ENCODE measurements around the gene SLC22A23. TPM values are rescaled to one million over a fixed set of nuclear protein-coding genes. Genes with fewer than 3 reads are reported as not detected.

The SLC22A23 gene
- total RNA-seq, 2 donors from 2014 or later, result 11.1 to 13.3 TPM

GRCh38 chr6:3260296-3260695 is 196.6 kb downstream of the SLC22A23 start:
- TF ChIP-seq, protein P1, sequence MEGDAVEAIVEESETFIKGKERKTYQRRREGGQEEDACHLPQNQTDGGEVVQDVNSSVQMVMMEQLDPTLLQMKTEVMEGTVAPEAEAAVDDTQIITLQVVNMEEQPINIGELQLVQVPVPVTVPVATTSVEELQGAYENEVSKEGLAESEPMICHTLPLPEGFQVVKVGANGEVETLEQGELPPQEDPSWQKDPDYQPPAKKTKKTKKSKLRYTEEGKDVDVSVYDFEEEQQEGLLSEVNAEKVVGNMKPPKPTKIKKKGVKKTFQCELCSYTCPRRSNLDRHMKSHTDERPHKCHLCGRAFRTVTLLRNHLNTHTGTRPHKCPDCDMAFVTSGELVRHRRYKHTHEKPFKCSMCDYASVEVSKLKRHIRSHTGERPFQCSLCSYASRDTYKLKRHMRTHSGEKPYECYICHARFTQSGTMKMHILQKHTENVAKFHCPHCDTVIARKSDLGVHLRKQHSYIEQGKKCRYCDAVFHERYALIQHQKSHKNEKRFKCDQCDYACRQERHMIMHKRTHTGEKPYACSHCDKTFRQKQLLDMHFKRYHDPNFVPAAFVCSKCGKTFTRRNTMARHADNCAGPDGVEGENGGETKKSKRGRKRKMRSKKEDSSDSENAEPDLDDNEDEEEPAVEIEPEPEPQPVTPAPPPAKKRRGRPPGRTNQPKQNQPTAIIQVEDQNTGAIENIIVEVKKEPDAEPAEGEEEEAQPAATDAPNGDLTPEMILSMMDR (conservative IDR thresholded peaks at IDR 0.05), result no peak
- Histone ChIP-seq H3K9ac (ENCODE audit: extremely low read depth, low read length, poor library complexity, severe bottlenecking) (no peak overlapping the region), H3K9me3 (ENCODE audit: control insufficient read depth, low read length) (no peaks in the 10 kb centered on the region), H3K27ac (ENCODE audit: low read depth, low read length) (no peak overlapping the region), H3K4me1 (ENCODE audit: control insufficient read depth, insufficient read depth, low read length) (no peaks in the 10 kb centered on the region), H3K4me3 (ENCODE audit: low read length) (no peak overlapping the region), H3K27me3 (ENCODE audit: control insufficient read depth, insufficient read depth, low read length, poor library complexity, severe bottlenecking) (peaks cover 14% of the 10 kb centered on the region), H3K36me3 (ENCODE audit: control insufficient read depth, insufficient read depth, low read length) (no peaks in the 10 kb centered on the region)
- H3K4me1 Mint-ChIP-seq, result peaks cover 13% of the 10 kb centered on the region
- DNase-seq, result no peak
- H3K36me3 Mint-ChIP-seq (ENCODE audit: low read depth), result peaks cover 7% of the 10 kb centered on the region
- no peaks in the 10 kb centered on the region for H3K9me3 Mint-ChIP-seq
- H3K27ac Mint-ChIP-seq, result no peak overlapping the region
- peaks cover 31% of the 10 kb centered on the region for H3K27me3 Mint-ChIP-seq (ENCODE audit: insufficient read depth)
- 81 to 84% methylated on average over 13 to 14 of the region's 14 CpGs for WGBS, 2 experiments (ENCODE audit: insufficient coverage in 1 of 2, insufficient read length in 1 of 2)
- H3K4me3 Mint-ChIP-seq, result peak overlapping the region; percentile 90

- H3K4me1 ChIP-seq (ENCODE audit: control insufficient read depth, insufficient read depth, low read length), result no peaks in the 10 kb centered on the region
- Mint-ChIP-seq H3K36me3 (ENCODE audit: low read depth) (peaks cover 2% of the 10 kb centered on the region), H3K27ac (peak overlapping the region; percentile 85), H3K9me3 (peaks cover under 1% of the 10 kb centered on the region), H3K27me3 (ENCODE audit: insufficient read depth) (peaks cover 39% of the 10 kb centered on the region), H3K4me3 (peak overlapping the region; percentile 90), H3K4me1 (peaks cover 13% of the 10 kb centered on the region)
- H3K36me3 ChIP-seq (ENCODE audit: control insufficient read depth, insufficient read depth, low read length), result no peaks in the 10 kb centered on the region
- peaks cover 18% of the 10 kb centered on the region for H3K27me3 ChIP-seq (ENCODE audit: control insufficient read depth, insufficient read depth, low read length, poor library complexity, severe bottlenecking)
- H3K4me3 ChIP-seq (ENCODE audit: low read length), result peak overlapping the region; percentile 86
- WGBS, 2 experiments (ENCODE audit: insufficient coverage in 1 of 2, insufficient read length in 1 of 2), result 2% methylated on average over 16 to 21 of the region's 21 CpGs
- TF ChIP-seq, protein P1 (conservative IDR thresholded peaks at IDR 0.05), result peak; percentile 10
- peak overlapping the region; percentile 14 for H3K27ac ChIP-seq (ENCODE audit: low read depth, low read length)
- DNase-seq, result peak; percentile 82
- peak overlapping the region; percentile 25 for H3K9ac ChIP-seq (ENCODE audit: extremely low read depth, low read length, poor library complexity, severe bottlenecking)
- H3K9me3 ChIP-seq (ENCODE audit: control insufficient read depth, low read length), result no peaks in the 10 kb centered on the region
Observed at GRCh38 chr6:3259491-3259958, 197.3 kb downstream of the SLC22A23 start.

DNA sequence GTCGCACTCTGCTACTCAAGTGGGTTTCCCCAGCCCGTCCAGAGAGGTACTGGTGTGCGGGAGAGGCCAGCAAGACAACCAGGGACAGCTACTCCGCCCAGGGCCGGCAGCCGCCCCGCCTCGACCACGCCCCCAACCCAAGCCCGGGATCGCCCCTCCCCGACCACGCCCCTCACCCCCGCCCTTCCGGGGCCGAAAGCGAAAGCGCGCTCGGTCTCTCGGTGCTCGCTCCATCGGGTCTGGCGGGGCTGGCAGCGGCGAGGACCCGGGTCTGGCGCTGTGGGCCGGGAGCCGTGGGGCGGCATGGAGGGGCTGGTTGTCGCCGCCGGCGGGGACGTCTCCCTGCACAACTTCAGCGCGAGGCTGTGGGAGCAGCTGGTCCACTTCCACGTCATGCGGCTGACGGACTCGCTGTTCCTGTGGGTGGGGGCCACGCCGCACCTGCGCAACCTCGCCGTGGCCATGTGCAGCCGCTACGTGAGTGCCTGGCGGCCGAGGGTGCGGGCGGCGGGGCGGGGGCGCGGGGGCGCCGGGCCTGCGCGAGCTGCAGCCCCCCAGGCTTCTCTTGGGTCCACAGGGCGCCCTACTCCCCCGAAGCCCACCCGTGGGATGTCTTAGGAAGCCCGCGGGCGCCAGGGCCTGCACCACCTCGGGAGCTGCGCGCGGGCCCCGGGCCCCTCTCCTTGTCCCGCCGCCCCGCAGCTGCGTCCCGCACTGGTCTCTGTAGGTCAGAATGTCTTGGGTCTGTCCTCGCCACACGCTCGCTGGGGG is 197.9 kb downstream of the SLC22A23 start, which contains the start of gene PSMG4:
Gene PSMG4, plus strand, starts transcription at position 228 of the 771 bp plus-strand sequence. Its CDS starts 76 bp downstream, at position 304.
- TF ChIP-seq, protein P1 (conservative IDR thresholded peaks at IDR 0.05), result no peak
- H3K9me3 ChIP-seq (ENCODE audit: control insufficient read depth, low read length), result no peaks in the 10 kb centered on the region
- WGBS, 2 experiments (ENCODE audit: insufficient coverage in 1 of 2, insufficient read length in 1 of 2), result 0% methylated on average over 11 to 80 of the region's 80 CpGs
- no peaks in the 10 kb centered on the region for H3K4me1 ChIP-seq (ENCODE audit: control insufficient read depth, insufficient read depth, low read length)
- H3K36me3 ChIP-seq (ENCODE audit: control insufficient read depth, insufficient read depth, low read length), result no peaks in the 10 kb centered on the region
- peak within 1 kb of the TSS; percentile 14 for H3K27ac ChIP-seq (ENCODE audit: low read depth, low read length)
- peaks cover 4% of the 10 kb centered on the region for H3K36me3 Mint-ChIP-seq (ENCODE audit: low read depth)
- peak; percentile 99 for DNase-seq
- peak within 1 kb of the TSS; percentile 90 for H3K4me3 Mint-ChIP-seq
- H3K27me3 ChIP-seq (ENCODE audit: control insufficient read depth, insufficient read depth, low read length, poor library complexity, severe bottlenecking), result peaks cover 18% of the 10 kb centered on the region
- H3K4me3 ChIP-seq (ENCODE audit: low read length), result peak within 1 kb of the TSS; percentile 86
- H3K4me1 Mint-ChIP-seq, result peaks cover 13% of the 10 kb centered on the region
- peak within 1 kb of the TSS; percentile 25 for H3K9ac ChIP-seq (ENCODE audit: extremely low read depth, low read length, poor library complexity, severe bottlenecking)
- H3K9me3 Mint-ChIP-seq, result peaks cover 7% of the 10 kb centered on the region
- H3K27ac Mint-ChIP-seq, result peak within 1 kb of the TSS; percentile 85
- H3K27me3 Mint-ChIP-seq (ENCODE audit: insufficient read depth), result peaks cover 45% of the 10 kb centered on the region
